HG03095 (cell line): ENCODE measurements around the gene STAT5B.

ENCODE experiments used
- ATAC-seq: cut with Tn5 transposase; IDR thresholded peaks from one replicate; pipeline ENCODE4 v1.9.1; 2021; ENCODE audit warnings: moderate library complexity; ENCODE audit not compliant: unreplicated experiment

STAT5B gene

GRCh38 chr17:42286411-42287221, 10.4 kb upstream of the STAT5B start:
- no peak for ATAC-seq

- ATAC-seq, result no peak
Observed at GRCh38 chr17:42285346-42286050, 9.3 kb upstream of the STAT5B start.

- ATAC-seq, result no peak
Observed at GRCh38 chr17:42284566-42284965, 8.4 kb upstream of the STAT5B start.

- no peak for ATAC-seq
Observed at GRCh38 chr17:42284024-42284369, 7.8 kb upstream of the STAT5B start.

GRCh38 chr17:42283241-42284023, 7.2 kb upstream of the STAT5B start:
- no peak for ATAC-seq

- no peak for ATAC-seq
Observed at GRCh38 chr17:42282478-42283080, 6.4 kb upstream of the STAT5B start.

GRCh38 chr17:42281571-42282096, 5.4 kb upstream of the STAT5B start:
- no peak for ATAC-seq

- no peak for ATAC-seq
Observed at GRCh38 chr17:42279776-42280630, 3.8 kb upstream of the STAT5B start.

GRCh38 chr17:42277342-42277712, 1.1 kb upstream of the STAT5B start:
- no peak for ATAC-seq

- no peak for ATAC-seq
Observed at GRCh38 chr17:42276609-42277341, 584 bp upstream of the STAT5B start.

GRCh38 chr17:42275527-42276358, 448 bp downstream of the STAT5B start:
- peak; percentile 31 for ATAC-seq

- no peak for ATAC-seq
Observed at GRCh38 chr17:42274812-42275526, 1.2 kb downstream of the STAT5B start.

GRCh38 chr17:42274253-42274542, 2.0 kb downstream of the STAT5B start:
- no peak for ATAC-seq

- ATAC-seq, result no peak
Observed at GRCh38 chr17:42273474-42274252, 2.5 kb downstream of the STAT5B start.

GRCh38 chr17:42272162-42272907, 3.9 kb downstream of the STAT5B start:
- ATAC-seq, result no peak

GRCh38 chr17:42271779-42272035, 4.5 kb downstream of the STAT5B start:
- no peak for ATAC-seq
